ENCODE results near the gene PNCK.

DNA sequence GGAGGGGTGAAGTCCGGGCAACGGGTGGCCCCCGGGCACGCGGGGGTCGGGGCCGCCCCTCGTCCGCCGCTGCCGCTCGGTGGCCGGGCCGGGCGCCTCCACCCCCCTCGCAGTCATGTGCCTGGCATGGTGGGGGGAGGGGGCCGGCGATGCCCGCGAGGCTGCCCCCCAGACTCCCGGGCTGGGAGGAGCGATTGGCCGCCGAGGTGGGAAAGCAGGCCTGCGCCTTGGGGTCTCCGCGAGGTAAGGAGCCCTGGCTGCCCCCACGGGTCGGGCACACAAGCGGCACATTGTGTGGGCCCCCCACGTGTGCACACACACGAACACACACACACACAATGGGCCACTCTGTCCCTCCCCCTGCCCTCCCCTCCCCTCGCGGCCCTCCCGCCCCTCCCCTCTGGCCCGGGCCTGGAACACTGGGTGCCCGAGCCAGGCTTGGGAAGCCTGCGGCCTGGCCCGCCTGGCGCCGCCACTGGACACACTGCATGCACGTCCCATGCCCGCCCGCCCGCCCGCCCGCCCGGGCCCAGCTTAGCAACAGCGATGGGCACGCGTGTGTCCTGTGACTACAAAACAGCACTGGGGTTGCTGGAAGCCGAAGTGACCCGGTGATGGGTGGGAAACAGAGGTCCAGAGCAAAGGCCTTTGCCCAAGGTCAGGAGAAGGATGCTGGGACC lies 15.4 kb upstream of the PNCK start:
- TF ChIP-seq, protein P1, sequence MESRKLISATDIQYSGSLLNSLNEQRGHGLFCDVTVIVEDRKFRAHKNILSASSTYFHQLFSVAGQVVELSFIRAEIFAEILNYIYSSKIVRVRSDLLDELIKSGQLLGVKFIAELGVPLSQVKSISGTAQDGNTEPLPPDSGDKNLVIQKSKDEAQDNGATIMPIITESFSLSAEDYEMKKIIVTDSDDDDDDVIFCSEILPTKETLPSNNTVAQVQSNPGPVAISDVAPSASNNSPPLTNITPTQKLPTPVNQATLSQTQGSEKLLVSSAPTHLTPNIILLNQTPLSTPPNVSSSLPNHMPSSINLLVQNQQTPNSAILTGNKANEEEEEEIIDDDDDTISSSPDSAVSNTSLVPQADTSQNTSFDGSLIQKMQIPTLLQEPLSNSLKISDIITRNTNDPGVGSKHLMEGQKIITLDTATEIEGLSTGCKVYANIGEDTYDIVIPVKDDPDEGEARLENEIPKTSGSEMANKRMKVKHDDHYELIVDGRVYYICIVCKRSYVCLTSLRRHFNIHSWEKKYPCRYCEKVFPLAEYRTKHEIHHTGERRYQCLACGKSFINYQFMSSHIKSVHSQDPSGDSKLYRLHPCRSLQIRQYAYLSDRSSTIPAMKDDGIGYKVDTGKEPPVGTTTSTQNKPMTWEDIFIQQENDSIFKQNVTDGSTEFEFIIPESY (IDR thresholded peaks at IDR 0.05; ENCODE audit: extremely low read depth, insufficient replicate concordance, low read length), result no peak
- TF ChIP-seq POLR2A (IDR thresholded peaks at IDR 0.05; ENCODE audit: borderline replicate concordance, extremely low read depth, insufficient read depth, insufficient read length) (no peak), POLR2AphosphoS5 (IDR thresholded peaks at IDR 0.05; ENCODE audit: low read depth, low read length) (no peak), SP1 (IDR thresholded peaks at IDR 0.05; ENCODE audit: low read depth) (no peak), RAD21 (IDR thresholded peaks at IDR 0.05; ENCODE audit: low read depth) (no peak), EZH2 (IDR thresholded peaks at IDR 0.05) (no peak), EZH2phosphoT487 (IDR thresholded peaks at IDR 0.05; ENCODE audit: borderline replicate concordance) (no peak), ELF1 (IDR thresholded peaks at IDR 0.05; ENCODE audit: borderline replicate concordance, low read depth) (no peak)
- TF ChIP-seq, protein P2, sequence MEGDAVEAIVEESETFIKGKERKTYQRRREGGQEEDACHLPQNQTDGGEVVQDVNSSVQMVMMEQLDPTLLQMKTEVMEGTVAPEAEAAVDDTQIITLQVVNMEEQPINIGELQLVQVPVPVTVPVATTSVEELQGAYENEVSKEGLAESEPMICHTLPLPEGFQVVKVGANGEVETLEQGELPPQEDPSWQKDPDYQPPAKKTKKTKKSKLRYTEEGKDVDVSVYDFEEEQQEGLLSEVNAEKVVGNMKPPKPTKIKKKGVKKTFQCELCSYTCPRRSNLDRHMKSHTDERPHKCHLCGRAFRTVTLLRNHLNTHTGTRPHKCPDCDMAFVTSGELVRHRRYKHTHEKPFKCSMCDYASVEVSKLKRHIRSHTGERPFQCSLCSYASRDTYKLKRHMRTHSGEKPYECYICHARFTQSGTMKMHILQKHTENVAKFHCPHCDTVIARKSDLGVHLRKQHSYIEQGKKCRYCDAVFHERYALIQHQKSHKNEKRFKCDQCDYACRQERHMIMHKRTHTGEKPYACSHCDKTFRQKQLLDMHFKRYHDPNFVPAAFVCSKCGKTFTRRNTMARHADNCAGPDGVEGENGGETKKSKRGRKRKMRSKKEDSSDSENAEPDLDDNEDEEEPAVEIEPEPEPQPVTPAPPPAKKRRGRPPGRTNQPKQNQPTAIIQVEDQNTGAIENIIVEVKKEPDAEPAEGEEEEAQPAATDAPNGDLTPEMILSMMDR (IDR thresholded peaks at IDR 0.05 in 2 of 3, conservative IDR thresholded peaks at IDR 0.05 in 1 of 3; ENCODE audit: borderline replicate concordance in 1 of 3, insufficient read depth in 1 of 3, low read depth in 2 of 3, low read length in 2 of 3), result no peak
- TF ChIP-seq, protein P3, sequence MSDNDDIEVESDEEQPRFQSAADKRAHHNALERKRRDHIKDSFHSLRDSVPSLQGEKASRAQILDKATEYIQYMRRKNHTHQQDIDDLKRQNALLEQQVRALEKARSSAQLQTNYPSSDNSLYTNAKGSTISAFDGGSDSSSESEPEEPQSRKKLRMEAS (IDR thresholded peaks at IDR 0.05), result no peak
- TF ChIP-seq, protein P4, sequence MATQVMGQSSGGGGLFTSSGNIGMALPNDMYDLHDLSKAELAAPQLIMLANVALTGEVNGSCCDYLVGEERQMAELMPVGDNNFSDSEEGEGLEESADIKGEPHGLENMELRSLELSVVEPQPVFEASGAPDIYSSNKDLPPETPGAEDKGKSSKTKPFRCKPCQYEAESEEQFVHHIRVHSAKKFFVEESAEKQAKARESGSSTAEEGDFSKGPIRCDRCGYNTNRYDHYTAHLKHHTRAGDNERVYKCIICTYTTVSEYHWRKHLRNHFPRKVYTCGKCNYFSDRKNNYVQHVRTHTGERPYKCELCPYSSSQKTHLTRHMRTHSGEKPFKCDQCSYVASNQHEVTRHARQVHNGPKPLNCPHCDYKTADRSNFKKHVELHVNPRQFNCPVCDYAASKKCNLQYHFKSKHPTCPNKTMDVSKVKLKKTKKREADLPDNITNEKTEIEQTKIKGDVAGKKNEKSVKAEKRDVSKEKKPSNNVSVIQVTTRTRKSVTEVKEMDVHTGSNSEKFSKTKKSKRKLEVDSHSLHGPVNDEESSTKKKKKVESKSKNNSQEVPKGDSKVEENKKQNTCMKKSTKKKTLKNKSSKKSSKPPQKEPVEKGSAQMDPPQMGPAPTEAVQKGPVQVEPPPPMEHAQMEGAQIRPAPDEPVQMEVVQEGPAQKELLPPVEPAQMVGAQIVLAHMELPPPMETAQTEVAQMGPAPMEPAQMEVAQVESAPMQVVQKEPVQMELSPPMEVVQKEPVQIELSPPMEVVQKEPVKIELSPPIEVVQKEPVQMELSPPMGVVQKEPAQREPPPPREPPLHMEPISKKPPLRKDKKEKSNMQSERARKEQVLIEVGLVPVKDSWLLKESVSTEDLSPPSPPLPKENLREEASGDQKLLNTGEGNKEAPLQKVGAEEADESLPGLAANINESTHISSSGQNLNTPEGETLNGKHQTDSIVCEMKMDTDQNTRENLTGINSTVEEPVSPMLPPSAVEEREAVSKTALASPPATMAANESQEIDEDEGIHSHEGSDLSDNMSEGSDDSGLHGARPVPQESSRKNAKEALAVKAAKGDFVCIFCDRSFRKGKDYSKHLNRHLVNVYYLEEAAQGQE (IDR thresholded peaks at IDR 0.05; ENCODE audit: low read depth), result no peak
